Endothelial cell of umbilical vein (primary cell): ENCODE data around the gene BOLL. TPM values are rescaled to one million over a fixed set of nuclear protein-coding genes. Genes with fewer than 3 reads are reported as not detected.

Experiments
- BruUV-seq: library from RNA; stranded (reverse); fragments of 400-500 nt; replicated peaks from 2 replicates; lab custom pipeline; 2021; lab: Mats Ljungman, UMichigan
- CTCF ChIA-PET: fragments of 300-600, 350-600 bp; sonication (Branson Sonifier 250); formaldehyde crosslinking; loops from one replicate; lab custom pipeline; 2021; ENCODE audit warnings: antibody characterized with exemption, inconsistent platforms; lab: Charles Lee
- POLR2A ChIA-PET: fragments of 300-600, 350-600 bp; sonication (Branson Sonifier 250); formaldehyde crosslinking; loops from one replicate; lab custom pipeline; 2021; ENCODE audit warnings: antibody characterized with exemption, inconsistent platforms; lab: Charles Lee
- DNase-seq: peaks from one replicate; pipeline ENCODE4 v3.0.0-alpha.2; 2011; ENCODE audit warnings: low read depth, low spot score
- FAIRE-seq: peaks from 2 replicates; lab custom pipeline; 2011; peaks lifted over from hg19 to GRCh38; lab: Jason Lieb, UNC
- H2AFZ ChIP-seq: 2 replicates; pipeline ENCODE4 v1.6.0; 2012; ENCODE audit warnings: low read depth, low read length, control low read depth, inconsistent platforms
- H3K27ac ChIP-seq: 2 replicates; pipeline ENCODE4 v1.5.1; 2011; ENCODE audit warnings: low read depth, mild to moderate bottlenecking, control low read depth, low read length, moderate library complexity; ENCODE audit not compliant: insufficient read depth
- H3K27me3 ChIP-seq, 2 experiments: 2 replicates each; pipeline versions ENCODE4 v1.6.0 to v1.6.1; 2011; ENCODE audit warnings: low read length in 2 of 2, mixed read lengths in 1 of 2; ENCODE audit not compliant: control insufficient read depth in 2 of 2, insufficient read depth in 2 of 2
- H3K36me3 ChIP-seq, 2 experiments: 2 replicates in 1 of 2; 3 replicates in 1 of 2; pipeline ENCODE4 v1.5.1; 2011; ENCODE audit warnings: low read length in 2 of 2, mild to moderate bottlenecking in 1 of 2, moderate library complexity in 1 of 2; ENCODE audit not compliant: control insufficient read depth in 2 of 2, insufficient read depth in 2 of 2; ENCODE audit errors: extremely low read depth in 1 of 2
- H3K4me1 ChIP-seq: 3 replicates; pipeline ENCODE4 v1.5.1; 2011; ENCODE audit warnings: mild to moderate bottlenecking, low read length; ENCODE audit not compliant: control insufficient read depth, insufficient read depth; ENCODE audit errors: extremely low read depth
- H3K4me2 ChIP-seq: 2 replicates; pipeline ENCODE4 v1.6.1; 2011; ENCODE audit warnings: low read length, control low read depth, mixed read lengths; ENCODE audit not compliant: insufficient read depth
- H3K4me3 ChIP-seq, 3 experiments: fragments of 200-600 bp in 1 of 3; sonication (generic), shearing (Covaris generic) in 1 of 3; replicated peaks in 1 of 3; 2 replicates each; pipeline ENCODE4 v1.5.1; 2011 to 2016; ENCODE audit warnings: control low read depth in 3 of 3, low read length in 3 of 3, mild to moderate bottlenecking in 2 of 3, inconsistent platforms in 1 of 3, low read depth in 1 of 3, moderate library complexity in 1 of 3; ENCODE audit not compliant: insufficient read depth in 1 of 3
- H3K79me2 ChIP-seq: 2 replicates; pipeline ENCODE4 v1.6.0; 2012; ENCODE audit warnings: low read length, inconsistent platforms; ENCODE audit not compliant: control insufficient read depth, insufficient read depth
- H3K9ac ChIP-seq: replicated peaks from 2 replicates; pipeline ENCODE3; 2011; ENCODE audit warnings: low read length, control low read depth; ENCODE audit not compliant: insufficient read depth; ENCODE audit errors: extremely low read depth
- H3K9me1 ChIP-seq: replicated peaks from 3 replicates; pipeline ENCODE4 v1.6.0; 2011; ENCODE audit warnings: mild to moderate bottlenecking, low read length; ENCODE audit not compliant: control insufficient read depth, insufficient read depth; ENCODE audit errors: extremely low read depth
- H3K9me3 ChIP-seq: replicated peaks from 2 replicates; pipeline ENCODE4 v1.5.1; 2012; ENCODE audit warnings: low read length, inconsistent platforms; ENCODE audit not compliant: control insufficient read depth, insufficient read depth
- H4K20me1 ChIP-seq: replicated peaks from 2 replicates; pipeline ENCODE3; 2011; ENCODE audit warnings: mild to moderate bottlenecking, low read length; ENCODE audit not compliant: control insufficient read depth, insufficient read depth; ENCODE audit errors: extremely low read depth
- CTCF ChIP-seq, 2 donors: IDR thresholded peaks; 1 replicate in 1 of 2; 2 replicates in 1 of 2; pipeline ENCODE4 v1.5.1; 2011; ENCODE audit warnings: low read length in 2 of 2, mild to moderate bottlenecking in 2 of 2, moderate library complexity in 2 of 2, control low read depth in 1 of 2, inconsistent platforms in 1 of 2, low read depth in 1 of 2; ENCODE audit not compliant: insufficient read depth in 1 of 2; ENCODE audit errors: extremely low read depth in 1 of 2
- JUN ChIP-seq: IDR thresholded peaks from 2 replicates; pipeline ENCODE4 v1.6.1; 2011; ENCODE audit warnings: borderline replicate concordance, low read depth; ENCODE audit not compliant: insufficient read length, insufficient read depth
- dilution Hi-C: fragments of 300-500 bp; cut with MboI; formaldehyde crosslinking; loops from one replicate; pipeline ENCODE4 v1.15.0; 2019; ENCODE audit warnings: low sequenced_read_pairs; ENCODE audit not compliant: extremely low pct_ligation_motif_present
- intact Hi-C: fragments of 100-400 bp; cut with micrococcal nuclease; formaldehyde crosslinking; loops from one replicate; pipeline ENCODE4 v1.10.0; 2022
- polyA plus RNA-seq, 4 experiments: library from polyadenylated mRNA; depleted of rRNA in 3 of 4; stranded (reverse) in 3 of 4; unstranded in 1 of 4; fragments of >200 nt; gene quantifications; 2 replicates each; pipeline versions ENCODE4 v1.2.1 to v1.2.3, GENCODE V29; 2011 to 2012; ENCODE audit warnings: missing spikeins in 1 of 4
- total RNA-seq: library from RNA; stranded (reverse); gene quantifications from 2 replicates; pipeline ENCODE4 v1.2.3, GENCODE V29; 2021

Gene BOLL
- total and polyA plus RNA-seq, 2 donors (not counting 3 experiments of a cell fraction or from before 2014, with no cell fraction given) = not detected

DNA sequence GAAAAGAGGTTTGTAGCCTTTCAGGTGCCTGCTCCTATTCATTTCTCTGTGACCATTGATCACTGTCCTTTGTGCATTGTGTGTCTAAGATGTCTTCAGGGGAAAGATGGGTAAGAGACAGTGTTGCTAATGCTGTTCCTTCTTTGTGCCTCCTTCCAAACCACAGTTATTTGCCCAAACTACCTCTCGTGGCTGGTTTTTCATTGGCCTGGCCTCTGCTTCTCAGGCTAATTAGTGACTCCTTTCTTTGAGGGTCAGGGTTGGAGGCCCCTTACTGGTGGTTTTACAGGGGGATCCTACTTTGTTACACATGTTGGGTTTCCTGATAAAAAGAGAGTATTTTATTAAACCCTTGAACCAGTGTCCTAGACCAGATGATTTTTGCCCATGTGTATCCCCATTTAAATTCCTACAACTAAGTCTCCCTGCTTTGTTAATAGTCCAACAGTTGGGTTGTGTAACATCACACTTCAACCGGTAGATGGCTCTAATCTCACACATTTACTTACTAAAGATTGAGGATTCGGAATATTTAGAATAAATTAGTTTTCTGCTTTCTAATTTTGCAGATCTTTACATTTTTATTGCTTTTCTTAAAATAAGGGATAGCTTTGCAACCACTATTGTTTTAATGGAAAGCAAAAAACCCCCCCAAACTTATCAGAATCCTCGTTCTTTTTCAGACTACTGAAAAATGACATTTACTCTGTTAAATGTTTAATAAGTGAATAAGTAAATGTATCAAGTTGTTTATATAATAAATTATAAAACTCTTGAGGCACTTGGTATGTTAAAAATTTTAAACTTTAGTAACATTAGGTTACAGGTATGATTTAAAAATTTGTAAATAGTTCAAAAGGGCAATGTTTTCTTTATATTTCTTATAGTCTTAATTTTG, 77.6 kb downstream of the BOLL start:
- no TSS peak for BruUV-seq

More for the DNA sequence above, 77.6 kb downstream of the BOLL start:
- dilution Hi-C loops = no loop called here
- peaks cover 22% of the 10 kb centered on the region for H3K4me1 ChIP-seq
- peak overlapping the region in 2 of 3 experiments; percentile 29 to 47 for H3K4me3 ChIP-seq
- no peaks in the 10 kb centered on the region for H3K9me1 ChIP-seq
- CTCF ChIA-PET = interaction anchor here (0.6 to 2.7 kb wide), 8 partner anchors 8 to 589 kb away, joined by 3 to 18 read pairs (median 3); partner anchors contain the start of gene RFTN2
- H3K36me3 ChIP-seq = no peaks in the 10 kb centered on the region
- H3K9me3 ChIP-seq = no peaks in the 10 kb centered on the region
- FAIRE-seq = peak; percentile 21
- DNase-seq = peak; percentile 60
- peaks cover 44% of the 10 kb centered on the region for H3K79me2 ChIP-seq
- POLR2A ChIA-PET = no interaction called here
- H4K20me1 ChIP-seq = no peaks in the 10 kb centered on the region
- H3K4me2 ChIP-seq = peak overlapping the region; percentile 63
- peaks cover 0 to under 1% of the 10 kb centered on the region in 2 experiments for H3K27me3 ChIP-seq
- TF ChIP-seq CTCF (IDR thresholded peaks at IDR 0.05; ENCODE audit: extremely low read depth in 1 of 2, insufficient read depth in 1 of 2, low read depth in 1 of 2, low read length in 2 of 2) (peak; percentile 43 to 50), JUN (no peak)
- intact Hi-C loops = loop anchor here (1.0 to 5.0 kb wide), 4 partner anchors 32 to 589 kb away; partner anchors contain the start of gene RFTN2
- no peak overlapping the region for H3K9ac ChIP-seq
- H2AFZ ChIP-seq = no peak overlapping the region
- no peak overlapping the region for H3K27ac ChIP-seq
